ENCODE results near the gene ARHGAP26. TPM values are rescaled to one million over a fixed set of nuclear protein-coding genes. Genes with fewer than 3 reads are reported as not detected.
A peak's percentile ranks its signal among the peaks of the same experiment; 100 is the strongest.

ARHGAP26 gene
- total RNA-seq, 2 experiments from 2014 or later: 12.8 to 15.4 TPM

- ATAC-seq (no peak), DNase-seq (no peak)
- H3K27me3 Mint-ChIP-seq: no peaks in the 10 kb centered on the region
- ChIA-PET CTCF (interaction anchor here (0.6 kb wide), 1 partner anchor 1252 kb away, joined by 3 read pairs; no protein-coding TSS in a partner anchor), POLR2A (no interaction called here)
- peaks cover 32% of the 10 kb centered on the region for H3K4me1 Mint-ChIP-seq
- H3K27ac Mint-ChIP-seq: no peak overlapping the region
- no peak overlapping the region for H3K4me3 Mint-ChIP-seq
- H3K9me3 Mint-ChIP-seq (ENCODE audit: low read depth): no peaks in the 10 kb centered on the region
- peaks cover 22% of the 10 kb centered on the region for H3K36me3 Mint-ChIP-seq (ENCODE audit: low read depth)
- intact Hi-C loops (cut with DNase I, micrococcal nuclease): no loop called here
Measured at GRCh38 chr5:143063175-143063970, 293.2 kb downstream of the ARHGAP26 start.

GRCh38 chr5:143064218-143064641, 294.1 kb downstream of the ARHGAP26 start:
- no peak for ATAC-seq
- H3K9me3 Mint-ChIP-seq (ENCODE audit: low read depth): no peaks in the 10 kb centered on the region
- no peak overlapping the region for H3K27ac Mint-ChIP-seq
- intact Hi-C loops (cut with DNase I, micrococcal nuclease): no loop called here
- H3K27me3 Mint-ChIP-seq: no peaks in the 10 kb centered on the region
- DNase-seq: no peak
- no peak overlapping the region for H3K4me3 Mint-ChIP-seq
- peaks cover 21% of the 10 kb centered on the region for H3K36me3 Mint-ChIP-seq (ENCODE audit: low read depth)
- peaks cover 28% of the 10 kb centered on the region for H3K4me1 Mint-ChIP-seq
- ChIA-PET CTCF (interaction anchor here (0.6 to 1.4 kb wide), 5 partner anchors 15 to 1252 kb away, joined by 3 read pairs; no protein-coding TSS in a partner anchor), POLR2A (no interaction called here)

- POLR2A ChIA-PET: no interaction called here
- Mint-ChIP-seq H3K36me3 (ENCODE audit: low read depth) (peaks cover 19% of the 10 kb centered on the region), H3K4me1 (peaks cover 25% of the 10 kb centered on the region)
Measured at GRCh38 chr5:143064676-143065075, 294.5 kb downstream of the ARHGAP26 start.

GRCh38 chr5:143065185-143065965, 295.2 kb downstream of the ARHGAP26 start:
- Mint-ChIP-seq H3K27me3 (no peaks in the 10 kb centered on the region), H3K4me3 (no peak overlapping the region), H3K27ac (peak overlapping the region; percentile 67), H3K36me3 (ENCODE audit: low read depth) (peaks cover 20% of the 10 kb centered on the region), H3K4me1 (peaks cover 25% of the 10 kb centered on the region), H3K9me3 (ENCODE audit: low read depth) (no peaks in the 10 kb centered on the region)
- peak; percentile 48 for DNase-seq
- ChIA-PET POLR2A (interaction anchor here (0.6 kb wide), 1 partner anchor 369 kb away, joined by 3 read pairs; no protein-coding TSS in a partner anchor), CTCF (interaction anchor here (0.7 to 1.4 kb wide), 4 partner anchors 52 to 610 kb away, joined by 3 read pairs; no protein-coding TSS in a partner anchor)
- peak; percentile 57 for ATAC-seq
- intact Hi-C loops (cut with DNase I, micrococcal nuclease): loop anchor here in 1 of 2 experiments (5.0 kb wide), 1 partner anchor 37 kb away; no protein-coding TSS in a partner anchor

More at GRCh38 chr5:143064676-143065075, 294.5 kb downstream of the ARHGAP26 start:
- ATAC-seq: no peak
- CTCF ChIA-PET: interaction anchor here (0.8 to 1.4 kb wide), 4 partner anchors 15 to 611 kb away, joined by 3 read pairs; no protein-coding TSS in a partner anchor
- Mint-ChIP-seq H3K4me3 (no peak overlapping the region), H3K9me3 (ENCODE audit: low read depth) (no peaks in the 10 kb centered on the region), H3K27me3 (no peaks in the 10 kb centered on the region), H3K27ac (peak overlapping the region; percentile 67)
- DNase-seq: no peak
- intact Hi-C loops (cut with DNase I, micrococcal nuclease): loop anchor here in 1 of 2 experiments (5.0 kb wide), 1 partner anchor 38 kb away; no protein-coding TSS in a partner anchor

- Mint-ChIP-seq H3K27me3 (no peaks in the 10 kb centered on the region), H3K4me1 (peaks cover 25% of the 10 kb centered on the region), H3K9me3 (ENCODE audit: low read depth) (peaks cover 4% of the 10 kb centered on the region), H3K4me3 (no peak overlapping the region), H3K27ac (peak overlapping the region; percentile 75), H3K36me3 (ENCODE audit: low read depth) (peaks cover 24% of the 10 kb centered on the region)
- DNase-seq (no peak), ATAC-seq (no peak)
- intact Hi-C loops (cut with DNase I, micrococcal nuclease): loop anchor here (1.0 to 5.0 kb wide), 3 partner anchors 9 to 36 kb away; no protein-coding TSS in a partner anchor
- ChIA-PET CTCF (interaction anchor here (0.7 kb wide), 2 partner anchors 63 to 64 kb away, joined by 3 read pairs; no protein-coding TSS in a partner anchor), POLR2A (interaction anchor here (0.6 kb wide), 2 partner anchors 91 to 369 kb away, joined by 3 read pairs; no protein-coding TSS in a partner anchor)
Measured at GRCh38 chr5:143065996-143066522, 295.9 kb downstream of the ARHGAP26 start.

- no peak overlapping the region for H3K4me3 Mint-ChIP-seq
- ATAC-seq (peak; percentile 69), DNase-seq (peak; percentile 63)
- H3K4me1 Mint-ChIP-seq: peaks cover 25% of the 10 kb centered on the region
- POLR2A ChIA-PET: interaction anchor here (0.6 kb wide), 1 partner anchor 90 kb away, joined by 3 read pairs; no protein-coding TSS in a partner anchor
- H3K27me3 Mint-ChIP-seq: no peaks in the 10 kb centered on the region
- intact Hi-C loops (cut with DNase I, micrococcal nuclease): loop anchor here (1.0 to 5.0 kb wide), 3 partner anchors 9 to 36 kb away; no protein-coding TSS in a partner anchor
- H3K36me3 Mint-ChIP-seq (ENCODE audit: low read depth): peaks cover 27% of the 10 kb centered on the region
- H3K27ac Mint-ChIP-seq: peak overlapping the region; percentile 75
- CTCF ChIA-PET: interaction anchor here (0.6 to 0.7 kb wide), 2 partner anchors 13 to 64 kb away, joined by 3 read pairs; no protein-coding TSS in a partner anchor
- H3K9me3 Mint-ChIP-seq (ENCODE audit: low read depth): peaks cover 7% of the 10 kb centered on the region
Measured at GRCh38 chr5:143066556-143067281, 296.5 kb downstream of the ARHGAP26 start.

- H3K27me3 Mint-ChIP-seq: no peaks in the 10 kb centered on the region
- peaks cover 25% of the 10 kb centered on the region for H3K4me1 Mint-ChIP-seq
- no peak overlapping the region for H3K4me3 Mint-ChIP-seq
- DNase-seq (no peak), ATAC-seq (no peak)
- intact Hi-C loops (cut with DNase I, micrococcal nuclease): loop anchor here in 1 of 2 experiments (5.0 kb wide), 1 partner anchor 34 kb away; no protein-coding TSS in a partner anchor
- no peak overlapping the region for H3K27ac Mint-ChIP-seq
- peaks cover 23% of the 10 kb centered on the region for H3K36me3 Mint-ChIP-seq (ENCODE audit: low read depth)
- CTCF ChIA-PET: no interaction called here
- POLR2A ChIA-PET: no interaction called here
- peaks cover 10% of the 10 kb centered on the region for H3K9me3 Mint-ChIP-seq (ENCODE audit: low read depth)
Measured at GRCh38 chr5:143068712-143069111, 298.5 kb downstream of the ARHGAP26 start.

- H3K27me3 Mint-ChIP-seq: no peaks in the 10 kb centered on the region
- H3K4me1 Mint-ChIP-seq: peaks cover 7% of the 10 kb centered on the region
- ATAC-seq (no peak), DNase-seq (no peak)
- no peak overlapping the region for H3K27ac Mint-ChIP-seq
- CTCF ChIA-PET: no interaction called here
- H3K9me3 Mint-ChIP-seq (ENCODE audit: low read depth): peaks cover 10% of the 10 kb centered on the region
- H3K4me3 Mint-ChIP-seq: no peak overlapping the region
- POLR2A ChIA-PET: no interaction called here
- peaks cover 21% of the 10 kb centered on the region for H3K36me3 Mint-ChIP-seq (ENCODE audit: low read depth)
- intact Hi-C loops (cut with DNase I, micrococcal nuclease): no loop called here
Measured at GRCh38 chr5:143071927-143072326, 301.8 kb downstream of the ARHGAP26 start.

GRCh38 chr5:143072734-143073133, 302.6 kb downstream of the ARHGAP26 start:
- no peaks in the 10 kb centered on the region for H3K4me1 Mint-ChIP-seq
- POLR2A ChIA-PET: no interaction called here
- DNase-seq: no peak
- H3K9me3 Mint-ChIP-seq (ENCODE audit: low read depth): peaks cover 10% of the 10 kb centered on the region
- no peak overlapping the region for H3K4me3 Mint-ChIP-seq
- CTCF ChIA-PET: no interaction called here
- peaks cover 21% of the 10 kb centered on the region for H3K36me3 Mint-ChIP-seq (ENCODE audit: low read depth)
- no peak for ATAC-seq
- no peaks in the 10 kb centered on the region for H3K27me3 Mint-ChIP-seq
- H3K27ac Mint-ChIP-seq: no peak overlapping the region
- intact Hi-C loops (cut with DNase I, micrococcal nuclease): no loop called here

GRCh38 chr5:143073766-143074165, 303.6 kb downstream of the ARHGAP26 start:
- POLR2A ChIA-PET: no interaction called here

More at GRCh38 chr5:143073766-143074165, 303.6 kb downstream of the ARHGAP26 start:
- H3K9me3 Mint-ChIP-seq (ENCODE audit: low read depth): peaks cover 10% of the 10 kb centered on the region
- no peak for ATAC-seq
- CTCF ChIA-PET: interaction anchor here (0.6 kb wide), 2 partner anchors 28 to 398 kb away, joined by 3 read pairs; no protein-coding TSS in a partner anchor
- intact Hi-C loops (cut with DNase I, micrococcal nuclease): no loop called here
- H3K4me3 Mint-ChIP-seq: no peak overlapping the region
- no peak overlapping the region for H3K27ac Mint-ChIP-seq
- H3K4me1 Mint-ChIP-seq: no peaks in the 10 kb centered on the region
- no peak for DNase-seq
- H3K36me3 Mint-ChIP-seq (ENCODE audit: low read depth): peaks cover 14% of the 10 kb centered on the region
- no peaks in the 10 kb centered on the region for H3K27me3 Mint-ChIP-seq
